ENCODE results near the gene LTBP1. TPM values are rescaled to one million over a fixed set of nuclear protein-coding genes. Genes with fewer than 3 reads are reported as not detected.

Gene LTBP1
- total and polyA plus RNA-seq, 2 experiments from 2014 or later: 216 to 509 TPM

- peaks cover 8% of the 10 kb centered on the region for H3K36me3 ChIP-seq
- no peak for TF ChIP-seq CTCF (IDR thresholded peaks at IDR 0.05; ENCODE audit: low read depth, low read length)
- no peaks in the 10 kb centered on the region for H3K9me3 ChIP-seq (ENCODE audit: low read depth)
- no peak overlapping the region for H3K4me3 ChIP-seq
- no peak for DNase-seq (ENCODE audit: low read depth in 1 of 2, low spot score in 1 of 2)
- no peaks in the 10 kb centered on the region for H3K27me3 ChIP-seq
- H3K4me1 ChIP-seq (ENCODE audit: low read depth): peaks cover 41% of the 10 kb centered on the region
- H3K27ac ChIP-seq: peak overlapping the region; percentile 76
Measured at GRCh38 chr2:33131749-33132148, 185.0 kb downstream of the LTBP1 start.

GRCh38 chr2:33133454-33133952 is 186.8 kb downstream of the LTBP1 start:
- TF ChIP-seq CTCF (IDR thresholded peaks at IDR 0.05; ENCODE audit: low read depth, low read length): no peak
- Histone ChIP-seq H3K4me3 (no peak overlapping the region), H3K27me3 (no peaks in the 10 kb centered on the region), H3K27ac (peak overlapping the region; percentile 76), H3K4me1 (ENCODE audit: low read depth) (peaks cover 41% of the 10 kb centered on the region), H3K9me3 (ENCODE audit: low read depth) (no peaks in the 10 kb centered on the region), H3K36me3 (peaks cover 8% of the 10 kb centered on the region)
- peak in 1 of 2 donors; percentile 64 for DNase-seq (ENCODE audit: low read depth in 1 of 2, low spot score in 1 of 2)

GRCh38 chr2:33134086-33134771 is 187.5 kb downstream of the LTBP1 start:
- H3K27ac ChIP-seq: peak overlapping the region; percentile 76
- H3K27me3 ChIP-seq: no peaks in the 10 kb centered on the region
- H3K4me1 ChIP-seq (ENCODE audit: low read depth): peaks cover 41% of the 10 kb centered on the region
- TF ChIP-seq CTCF (IDR thresholded peaks at IDR 0.05; ENCODE audit: low read depth, low read length): peak; percentile 17
- H3K9me3 ChIP-seq (ENCODE audit: low read depth): no peaks in the 10 kb centered on the region
- peaks cover 8% of the 10 kb centered on the region for H3K36me3 ChIP-seq
- DNase-seq (ENCODE audit: low read depth in 1 of 2, low spot score in 1 of 2): peak; percentile 36 to 97
- H3K4me3 ChIP-seq: no peak overlapping the region

- peaks cover 6% of the 10 kb centered on the region for H3K36me3 ChIP-seq
- peak overlapping the region; percentile 76 for H3K27ac ChIP-seq
- H3K4me1 ChIP-seq (ENCODE audit: low read depth): peaks cover 41% of the 10 kb centered on the region
- DNase-seq (ENCODE audit: low read depth in 1 of 2, low spot score in 1 of 2): peak in 1 of 2 donors; percentile 56
- TF ChIP-seq CTCF (IDR thresholded peaks at IDR 0.05; ENCODE audit: low read depth, low read length): no peak
- no peak overlapping the region for H3K4me3 ChIP-seq
- H3K27me3 ChIP-seq: no peaks in the 10 kb centered on the region
- no peaks in the 10 kb centered on the region for H3K9me3 ChIP-seq (ENCODE audit: low read depth)
Measured at GRCh38 chr2:33134791-33135560, 188.2 kb downstream of the LTBP1 start.

- Histone ChIP-seq H3K27me3 (no peaks in the 10 kb centered on the region), H3K4me3 (no peak overlapping the region), H3K4me1 (ENCODE audit: low read depth) (peaks cover 41% of the 10 kb centered on the region), H3K27ac (peak overlapping the region; percentile 50), H3K36me3 (peaks cover 4% of the 10 kb centered on the region), H3K9me3 (ENCODE audit: low read depth) (no peaks in the 10 kb centered on the region)
- no peak for TF ChIP-seq CTCF (IDR thresholded peaks at IDR 0.05; ENCODE audit: low read depth, low read length)
- DNase-seq (ENCODE audit: low read depth in 1 of 2, low spot score in 1 of 2): peak in 1 of 2 donors; percentile 43
Measured at GRCh38 chr2:33135645-33136044, 188.9 kb downstream of the LTBP1 start.

Measured in cardiac muscle cell (in vitro differentiated cells and primary cell).